ENCODE measurements around the gene IGLON5.

The IGLON5 gene

GRCh38 chr19:51366389-51367254 is 55.2 kb downstream of the IGLON5 start:
- DNase-seq = peak; percentile 100

- DNase-seq = no peak
These were observed 55.8 kb downstream of the IGLON5 start for GRCh38 chr19:51367255-51367564.

- peak; percentile 100 for DNase-seq
These were observed 56.3 kb downstream of the IGLON5 start for GRCh38 chr19:51367565-51368365.

GRCh38 chr19:51368366-51369282 is 57.2 kb downstream of the IGLON5 start, which contains the start of gene CLDND2:
CLDND2 (minus strand) TSS chr19:51369003; CDS start chr19:51368577, 426 bp downstream.
- peak; percentile 68 for DNase-seq

- no peak for DNase-seq
These were observed 58.8 kb downstream of the IGLON5 start for GRCh38 chr19:51370230-51370629.

GRCh38 chr19:51371186-51371690 is 59.8 kb downstream of the IGLON5 start:
- DNase-seq = no peak

- no peak for DNase-seq
These were observed 60.7 kb downstream of the IGLON5 start for GRCh38 chr19:51372021-51372648.

- DNase-seq = peak; percentile 93
These were observed 61.4 kb downstream of the IGLON5 start, which contains the start of gene NKG7 for GRCh38 chr19:51372649-51373504. NKG7 (minus strand) TSS chr19:51372654; CDS start chr19:51372535, 119 bp downstream.

- DNase-seq = peak; percentile 67
These were observed 64.2 kb downstream of the IGLON5 start for GRCh38 chr19:51375504-51376221.

GRCh38 chr19:51377422-51377821 is 66.0 kb downstream of the IGLON5 start:
- DNase-seq = no peak

GRCh38 chr19:51380379-51380778 is 68.9 kb downstream of the IGLON5 start:
- no peak for DNase-seq

Data from hematopoietic multipotent progenitor cell treated with erythropoietin and hydrocortisone succinate and interleukin-3 and kit ligand, for 4 days (in vitro differentiated cells).